ENCODE results near the gene CCNK. TPM values are rescaled to one million over a fixed set of nuclear protein-coding genes. Genes with fewer than 3 reads are reported as not detected.

The CCNK gene

Small RNAs within 50 kb of the gene (small RNA-seq; reads per million reads assigned to genes)
- gene RNU6-91P (ENCODE audit: insufficient read depth), result not detected

All from neuronal stem cell (in vitro differentiated cells).